CD8-positive, alpha-beta memory T cell (primary cell): ENCODE results near the gene CCDC71L. TPM values are rescaled to one million over a fixed set of nuclear protein-coding genes. Genes with fewer than 3 reads are reported as not detected.

ENCODE experiments used
- CTCF ChIA-PET: fragments of 350-600 bp; sonication (Branson Sonifier 250); formaldehyde crosslinking; loops from one replicate; lab custom pipeline; 2021; ENCODE audit warnings: antibody characterized with exemption; lab: Charles Lee
- POLR2A ChIA-PET: fragments of 350-600 bp; sonication (Branson Sonifier 250); formaldehyde crosslinking; loops from one replicate; lab custom pipeline; 2021; ENCODE audit warnings: antibody characterized with exemption; lab: Charles Lee
- DNase-seq, 5 donors: peaks; one replicate each; pipeline versions ENCODE4 v3.0.0 to v3.0.0-alpha.2; 2020 to 2022; ENCODE audit warnings: mixed read lengths in 1 of 5
- H3K27ac ChIP-seq: one replicate; pipeline ENCODE4 v1.7.0; 2013; ENCODE audit warnings: low read depth, mild to moderate bottlenecking, low read length, moderate library complexity
- H3K27me3 ChIP-seq: 2 replicates; pipeline ENCODE4 v1.7.0; 2013; ENCODE audit warnings: low read length, mild to moderate bottlenecking; ENCODE audit not compliant: insufficient read depth, poor library complexity, severe bottlenecking
- H3K36me3 ChIP-seq: 2 replicates; pipeline ENCODE4 v1.7.0; 2013; ENCODE audit warnings: mild to moderate bottlenecking, low read length, moderate library complexity; ENCODE audit not compliant: insufficient read depth
- H3K4me1 ChIP-seq: 2 replicates; pipeline ENCODE4 v1.7.0; 2013; ENCODE audit warnings: mild to moderate bottlenecking, low read length, moderate library complexity; ENCODE audit not compliant: insufficient read depth
- H3K4me3 ChIP-seq: 2 replicates; pipeline ENCODE4 v1.7.0; 2013; ENCODE audit warnings: mild to moderate bottlenecking, low read length
- H3K9me3 ChIP-seq: 2 replicates; pipeline ENCODE4 v1.7.0; 2013; ENCODE audit warnings: mild to moderate bottlenecking, low read length
- H3K27ac Mint-ChIP-seq, 8 donors: one replicate each; pipeline ENCODE4 v1.8.0; 2020 to 2021; ENCODE audit warnings: mixed read lengths in 8 of 8, mild to moderate bottlenecking in 6 of 8, inconsistent platforms in 3 of 8, moderate library complexity in 3 of 8
- H3K27me3 Mint-ChIP-seq, 2 donors: one replicate each; pipeline ENCODE4 v1.8.0; 2020 to 2021; ENCODE audit warnings: mixed read lengths in 2 of 2, mild to moderate bottlenecking in 1 of 2, moderate library complexity in 1 of 2
- H3K36me3 Mint-ChIP-seq, 3 donors: one replicate each; pipeline ENCODE4 v1.8.0; 2020 to 2021; ENCODE audit warnings: mixed read lengths in 3 of 3, inconsistent platforms in 1 of 3, mild to moderate bottlenecking in 1 of 3
- H3K4me1 Mint-ChIP-seq, 3 donors: one replicate each; pipeline ENCODE4 v1.8.0; 2020 to 2021; ENCODE audit warnings: mixed read lengths in 3 of 3, inconsistent platforms in 1 of 3, mild to moderate bottlenecking in 1 of 3
- H3K4me3 Mint-ChIP-seq, 7 donors: one replicate each; pipeline ENCODE4 v1.8.0; 2020 to 2021; ENCODE audit warnings: mixed read lengths in 7 of 7, mild to moderate bottlenecking in 6 of 7, moderate library complexity in 4 of 7, inconsistent platforms in 2 of 7
- H3K9me3 Mint-ChIP-seq, 5 donors: one replicate each; pipeline ENCODE4 v1.8.0; 2020 to 2022; ENCODE audit warnings: mixed read lengths in 5 of 5, mild to moderate bottlenecking in 3 of 5, moderate library complexity in 2 of 5, inconsistent platforms in 1 of 5
- polyA plus RNA-seq: library from polyadenylated mRNA; unstranded; fragments of 300-500 nt; fragmentation: Illumina TruSeq; gene quantifications from one replicate; pipeline ENCODE4 v1.2.3, GENCODE V29; 2021
- total RNA-seq, 2 experiments: library from RNA; stranded (reverse); gene quantifications; one replicate each; pipeline ENCODE4 v1.2.3, GENCODE V29; 2021

CCDC71L gene
- total and polyA plus RNA-seq, 3 experiments from 2014 or later: 6.7 to 28.1 (median 27.4) TPM

GRCh38 chr7:106643216-106644000 is 17.6 kb downstream of the CCDC71L start:
- H3K4me3 ChIP-seq: no peak overlapping the region
- H3K27me3 ChIP-seq: no peaks in the 10 kb centered on the region
- H3K4me1 ChIP-seq: no peaks in the 10 kb centered on the region
- no peaks in the 10 kb centered on the region for H3K9me3 ChIP-seq
- no peak for DNase-seq
- Mint-ChIP-seq H3K4me1 (no peaks in the 10 kb centered on the region), H3K36me3 (peaks cover 0 to 4% (median 0%) of the 10 kb centered on the region in 3 donors), H3K27me3 (peaks cover 7 to 51% of the 10 kb centered on the region in 2 donors), H3K9me3 (no peaks in the 10 kb centered on the region), H3K27ac (no peak overlapping the region), H3K4me3 (no peak overlapping the region)
- H3K27ac ChIP-seq: no peak overlapping the region
- POLR2A ChIA-PET: interaction anchor here (1.0 kb wide), 1 partner anchor 74 kb away, joined by 3 read pairs; no protein-coding TSS in a partner anchor
- CTCF ChIA-PET: no interaction called here
- H3K36me3 ChIP-seq: no peaks in the 10 kb centered on the region

DNA sequence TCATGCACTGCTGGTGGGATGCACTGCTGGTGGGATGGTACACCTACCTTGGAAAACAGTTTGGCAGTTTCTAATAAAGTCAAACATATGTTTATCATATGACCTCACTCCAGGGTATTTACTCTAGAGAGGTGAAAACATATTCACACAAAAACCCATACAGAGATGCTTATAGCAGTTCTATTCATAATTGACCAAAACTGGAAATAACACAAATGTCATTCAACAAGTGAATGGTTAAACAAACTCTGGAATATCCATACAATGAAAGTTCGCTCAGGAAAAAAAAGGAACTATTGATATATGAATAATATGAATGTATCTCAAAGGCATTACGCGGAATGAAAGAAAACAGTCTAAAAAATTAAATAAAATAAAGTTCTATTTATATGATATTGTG is 19.5 kb downstream of the CCDC71L start:
- DNase-seq: no peak
- no peaks in the 10 kb centered on the region for H3K9me3 ChIP-seq
- POLR2A ChIA-PET: no interaction called here
- CTCF ChIA-PET: no interaction called here
- H3K27ac ChIP-seq: no peak overlapping the region
- no peak overlapping the region for H3K27ac Mint-ChIP-seq
- no peaks in the 10 kb centered on the region for H3K4me1 Mint-ChIP-seq
- peaks cover 15 to 55% of the 10 kb centered on the region in 2 donors for H3K27me3 Mint-ChIP-seq
- H3K4me3 Mint-ChIP-seq: no peak overlapping the region
- no peaks in the 10 kb centered on the region for H3K36me3 ChIP-seq
- H3K27me3 ChIP-seq: no peaks in the 10 kb centered on the region
- no peaks in the 10 kb centered on the region for H3K4me1 ChIP-seq
- peaks cover 0 to 4% (median 0%) of the 10 kb centered on the region in 3 donors for H3K36me3 Mint-ChIP-seq
- H3K4me3 ChIP-seq: no peak overlapping the region
- no peaks in the 10 kb centered on the region for H3K9me3 Mint-ChIP-seq

GRCh38 chr7:106640368-106641141 is 20.4 kb downstream of the CCDC71L start:
- H3K27me3 ChIP-seq: no peaks in the 10 kb centered on the region
- peaks cover 16 to 54% of the 10 kb centered on the region in 2 donors for H3K27me3 Mint-ChIP-seq

DNA sequence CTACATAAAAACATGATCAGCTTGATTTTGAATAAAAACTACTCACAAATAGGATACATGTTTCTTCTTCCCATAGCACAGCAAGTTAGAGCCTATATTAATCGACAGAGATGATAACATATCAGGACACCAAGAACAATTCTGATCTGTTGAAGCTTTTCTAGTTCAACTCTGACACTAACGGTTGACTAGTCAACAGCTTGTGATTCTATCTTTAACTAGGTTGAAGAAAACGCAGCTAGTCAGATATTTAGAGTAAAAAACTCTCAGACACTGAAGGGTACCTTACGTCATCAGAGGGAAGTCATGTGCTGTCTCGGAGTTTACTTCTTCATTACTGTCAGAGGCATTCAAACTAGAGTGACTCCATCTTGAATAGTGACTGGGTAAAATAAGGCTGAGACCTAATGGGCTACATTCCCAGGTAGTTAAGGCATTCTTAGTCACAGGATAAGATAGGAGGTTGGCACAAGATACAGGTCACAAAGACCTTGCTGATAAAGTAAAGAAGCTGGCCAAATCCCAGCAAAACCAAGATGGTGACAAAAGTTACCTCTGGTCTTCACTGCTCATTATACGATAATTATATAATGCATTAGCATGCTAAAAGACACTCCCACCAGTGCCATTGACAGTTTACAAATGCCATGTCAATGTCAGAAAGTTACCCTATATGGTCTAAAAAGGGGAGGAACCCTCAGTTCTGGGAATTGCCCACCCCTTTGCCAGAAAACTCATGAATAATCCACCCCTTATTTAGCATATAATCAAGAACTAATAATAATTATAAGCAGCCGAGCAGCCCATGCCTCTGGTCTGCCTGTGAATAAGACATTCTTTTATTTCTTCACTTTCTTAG is 21.3 kb downstream of the CCDC71L start:
- Histone ChIP-seq H3K4me1 (no peaks in the 10 kb centered on the region), H3K27me3 (no peaks in the 10 kb centered on the region), H3K4me3 (no peak overlapping the region), H3K36me3 (no peaks in the 10 kb centered on the region), H3K27ac (no peak overlapping the region), H3K9me3 (no peaks in the 10 kb centered on the region)
- Mint-ChIP-seq H3K36me3 (peaks cover 0 to 4% (median 0%) of the 10 kb centered on the region in 3 donors), H3K9me3 (no peaks in the 10 kb centered on the region), H3K4me1 (no peaks in the 10 kb centered on the region), H3K27ac (no peak overlapping the region), H3K27me3 (peaks cover 18 to 62% of the 10 kb centered on the region in 2 donors), H3K4me3 (no peak overlapping the region)
- POLR2A ChIA-PET: no interaction called here
- DNase-seq: no peak
- CTCF ChIA-PET: no interaction called here

More at GRCh38 chr7:106640368-106641141, 20.4 kb downstream of the CCDC71L start:
- CTCF ChIA-PET: no interaction called here
- Mint-ChIP-seq H3K9me3 (no peaks in the 10 kb centered on the region), H3K4me1 (no peaks in the 10 kb centered on the region), H3K27ac (no peak overlapping the region), H3K4me3 (no peak overlapping the region), H3K36me3 (peaks cover 0 to 4% (median 0%) of the 10 kb centered on the region in 3 donors)
- no peak overlapping the region for H3K27ac ChIP-seq
- H3K9me3 ChIP-seq: no peaks in the 10 kb centered on the region
- no peak for DNase-seq
- no peak overlapping the region for H3K4me3 ChIP-seq
- no peaks in the 10 kb centered on the region for H3K4me1 ChIP-seq
- no peaks in the 10 kb centered on the region for H3K36me3 ChIP-seq
- POLR2A ChIA-PET: no interaction called here

GRCh38 chr7:106635411-106635810 is 25.5 kb downstream of the CCDC71L start:
- Mint-ChIP-seq H3K4me1 (no peaks in the 10 kb centered on the region), H3K9me3 (no peaks in the 10 kb centered on the region), H3K27ac (no peak overlapping the region), H3K36me3 (no peaks in the 10 kb centered on the region), H3K4me3 (no peak overlapping the region), H3K27me3 (peaks cover 18 to 53% of the 10 kb centered on the region in 2 donors)
- ChIA-PET CTCF (no interaction called here), POLR2A (no interaction called here)
- no peak overlapping the region for H3K27ac ChIP-seq
- no peak overlapping the region for H3K4me3 ChIP-seq
- DNase-seq: no peak
- no peaks in the 10 kb centered on the region for H3K4me1 ChIP-seq
- no peaks in the 10 kb centered on the region for H3K27me3 ChIP-seq
- H3K9me3 ChIP-seq: no peaks in the 10 kb centered on the region
- H3K36me3 ChIP-seq: no peaks in the 10 kb centered on the region

GRCh38 chr7:106634958-106635357 is 26.0 kb downstream of the CCDC71L start:
- H3K27me3 Mint-ChIP-seq: peaks cover 18 to 48% of the 10 kb centered on the region in 2 donors
- Histone ChIP-seq H3K36me3 (no peaks in the 10 kb centered on the region), H3K4me3 (no peak overlapping the region), H3K27me3 (no peaks in the 10 kb centered on the region), H3K9me3 (no peaks in the 10 kb centered on the region), H3K4me1 (no peaks in the 10 kb centered on the region), H3K27ac (no peak overlapping the region)
- CTCF ChIA-PET: no interaction called here
- H3K9me3 Mint-ChIP-seq: no peaks in the 10 kb centered on the region
- DNase-seq: no peak
- H3K4me3 Mint-ChIP-seq: no peak overlapping the region
- H3K36me3 Mint-ChIP-seq: no peaks in the 10 kb centered on the region
- no peaks in the 10 kb centered on the region for H3K4me1 Mint-ChIP-seq
- H3K27ac Mint-ChIP-seq: no peak overlapping the region
- POLR2A ChIA-PET: no interaction called here

- Mint-ChIP-seq H3K9me3 (peaks cover 0 to 3% (median 0%) of the 10 kb centered on the region in 5 donors), H3K4me1 (no peaks in the 10 kb centered on the region), H3K27me3 (peaks cover 3 to 27% of the 10 kb centered on the region in 2 donors), H3K4me3 (no peak overlapping the region), H3K36me3 (no peaks in the 10 kb centered on the region), H3K27ac (no peak overlapping the region)
- Histone ChIP-seq H3K9me3 (no peaks in the 10 kb centered on the region), H3K36me3 (no peaks in the 10 kb centered on the region), H3K27ac (no peak overlapping the region), H3K4me1 (no peaks in the 10 kb centered on the region), H3K27me3 (no peaks in the 10 kb centered on the region), H3K4me3 (no peak overlapping the region)
- ChIA-PET CTCF (no interaction called here), POLR2A (no interaction called here)
- no peak for DNase-seq
Observed at GRCh38 chr7:106630648-106631047, 30.3 kb downstream of the CCDC71L start.
